Activated B cell treated with CpG ODN at 0.5 μM for 24 hours (primary cell): ENCODE data around the gene PROM1. TPM values are rescaled to one million over a fixed set of nuclear protein-coding genes. Genes with fewer than 3 reads are reported as not detected.

ENCODE experiments used
- ATAC-seq: fragments of 200-7000 bp; cut with Tn5 transposase; one replicate; pipeline ENCODE4 v1.10.0; 2021; ENCODE audit warnings: low read depth, mild to moderate bottlenecking, moderate library complexity
- CTCF ChIA-PET: fragments of 350-600 bp; sonication (Branson Sonifier 250); formaldehyde crosslinking; loops from one replicate; lab custom pipeline; 2021; ENCODE audit warnings: antibody characterized with exemption; lab: Charles Lee
- POLR2A ChIA-PET: fragments of 350-600 bp; sonication (Branson Sonifier 250); formaldehyde crosslinking; loops from one replicate; lab custom pipeline; 2021; ENCODE audit warnings: antibody characterized with exemption; lab: Charles Lee
- DNase-seq: peaks from one replicate; pipeline ENCODE4 v3.0.0; 2022
- H3K27ac Mint-ChIP-seq: one replicate; pipeline ENCODE4 v1.8.0; 2020; ENCODE audit warnings: mixed read lengths
- H3K27me3 Mint-ChIP-seq: one replicate; pipeline ENCODE4 v1.8.0; 2021; ENCODE audit warnings: mixed read lengths
- H3K36me3 Mint-ChIP-seq: one replicate; pipeline ENCODE4 v1.8.0; 2021; ENCODE audit warnings: low read depth, mixed read lengths
- H3K4me1 Mint-ChIP-seq: one replicate; pipeline ENCODE4 v1.8.0; 2021; ENCODE audit warnings: mixed read lengths
- H3K4me3 Mint-ChIP-seq: one replicate; pipeline ENCODE4 v1.8.0; 2020; ENCODE audit warnings: mild to moderate bottlenecking, mixed read lengths
- H3K9me3 Mint-ChIP-seq: one replicate; pipeline ENCODE4 v1.8.0; 2020; ENCODE audit warnings: mixed read lengths
- intact Hi-C: fragments of 100-400 bp; cut with micrococcal nuclease; formaldehyde crosslinking; loops from one replicate; pipeline ENCODE4 v1.15.1; 2024
- total RNA-seq: library from RNA; stranded (reverse); gene quantifications from 2 replicates; pipeline ENCODE4 v1.2.3, GENCODE V29; 2022
- TF ChIP-seq, protein P1 (sequence below): fragments of 200-600 bp; IDR thresholded peaks from one replicate; pipeline ENCODE4 v1.8.0; 2022; ENCODE audit warnings: antibody characterized with exemption, mild to moderate bottlenecking

Gene PROM1, protein sequence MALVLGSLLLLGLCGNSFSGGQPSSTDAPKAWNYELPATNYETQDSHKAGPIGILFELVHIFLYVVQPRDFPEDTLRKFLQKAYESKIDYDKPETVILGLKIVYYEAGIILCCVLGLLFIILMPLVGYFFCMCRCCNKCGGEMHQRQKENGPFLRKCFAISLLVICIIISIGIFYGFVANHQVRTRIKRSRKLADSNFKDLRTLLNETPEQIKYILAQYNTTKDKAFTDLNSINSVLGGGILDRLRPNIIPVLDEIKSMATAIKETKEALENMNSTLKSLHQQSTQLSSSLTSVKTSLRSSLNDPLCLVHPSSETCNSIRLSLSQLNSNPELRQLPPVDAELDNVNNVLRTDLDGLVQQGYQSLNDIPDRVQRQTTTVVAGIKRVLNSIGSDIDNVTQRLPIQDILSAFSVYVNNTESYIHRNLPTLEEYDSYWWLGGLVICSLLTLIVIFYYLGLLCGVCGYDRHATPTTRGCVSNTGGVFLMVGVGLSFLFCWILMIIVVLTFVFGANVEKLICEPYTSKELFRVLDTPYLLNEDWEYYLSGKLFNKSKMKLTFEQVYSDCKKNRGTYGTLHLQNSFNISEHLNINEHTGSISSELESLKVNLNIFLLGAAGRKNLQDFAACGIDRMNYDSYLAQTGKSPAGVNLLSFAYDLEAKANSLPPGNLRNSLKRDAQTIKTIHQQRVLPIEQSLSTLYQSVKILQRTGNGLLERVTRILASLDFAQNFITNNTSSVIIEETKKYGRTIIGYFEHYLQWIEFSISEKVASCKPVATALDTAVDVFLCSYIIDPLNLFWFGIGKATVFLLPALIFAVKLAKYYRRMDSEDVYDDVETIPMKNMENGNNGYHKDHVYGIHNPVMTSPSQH
- not detected in 2 replicates for total RNA-seq

DNA sequence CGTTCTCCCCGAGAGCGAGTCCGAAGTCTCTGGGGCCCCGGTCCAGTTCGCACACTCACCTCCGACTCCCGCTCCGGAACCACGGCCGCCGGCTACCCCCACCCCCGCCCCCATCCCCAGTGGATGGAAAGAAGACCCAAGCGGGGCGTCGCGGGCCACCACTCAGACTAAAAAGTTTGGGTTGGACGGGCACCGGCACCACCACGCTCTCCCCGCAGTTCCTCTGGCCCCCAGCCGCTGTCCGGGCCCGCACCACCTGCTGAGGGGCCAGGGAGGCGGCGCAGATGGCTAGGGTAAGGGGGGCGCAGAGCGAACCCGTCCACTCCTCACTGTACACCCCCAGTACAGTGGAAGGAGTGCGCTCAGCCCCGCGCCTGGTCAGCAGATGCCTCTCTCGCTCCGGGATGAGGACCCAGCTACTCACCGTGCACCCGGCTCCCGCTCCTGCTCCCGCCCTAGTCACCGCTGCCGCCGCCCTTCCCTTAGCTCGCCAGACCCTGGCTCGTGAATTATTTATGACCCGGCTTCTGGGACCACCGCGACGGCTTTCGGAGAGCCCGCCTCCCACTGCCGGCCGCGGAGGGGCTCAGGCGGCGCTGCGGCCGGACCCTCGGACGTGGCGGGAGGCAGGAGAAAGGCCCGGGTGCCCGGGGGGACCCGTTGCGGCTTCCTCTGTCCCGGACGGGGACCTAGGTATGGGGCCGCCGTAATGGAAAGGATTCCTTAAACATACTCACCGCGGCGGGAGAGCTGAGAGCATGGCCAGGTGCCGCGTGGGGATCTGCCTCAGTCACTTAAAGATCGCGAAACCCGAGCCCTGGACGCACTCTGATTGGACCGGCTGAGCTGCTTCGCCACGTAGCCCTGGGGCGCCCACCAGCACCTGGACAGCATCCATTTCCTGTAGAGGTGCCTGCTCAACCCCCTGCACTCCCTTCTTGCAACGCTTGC lies at the start of gene PROM1:
PROM1 (minus strand) TSS at position 783 of the 951 bp plus-strand sequence. CDS start 8,117 bp downstream, outside the sequence.
- DNase-seq, result peak; percentile 21
- Mint-ChIP-seq H3K9me3 (peaks cover 2% of the 10 kb centered on the region), H3K27me3 (peaks cover 59% of the 10 kb centered on the region), H3K27ac (no peak within 1 kb of the TSS), H3K4me1 (peaks cover 25% of the 10 kb centered on the region), H3K36me3 (no peaks in the 10 kb centered on the region), H3K4me3 (peak within 1 kb of the TSS; percentile 75)
- POLR2A ChIA-PET, result no interaction called here
- no peak for ATAC-seq
- TF ChIP-seq, protein P1, sequence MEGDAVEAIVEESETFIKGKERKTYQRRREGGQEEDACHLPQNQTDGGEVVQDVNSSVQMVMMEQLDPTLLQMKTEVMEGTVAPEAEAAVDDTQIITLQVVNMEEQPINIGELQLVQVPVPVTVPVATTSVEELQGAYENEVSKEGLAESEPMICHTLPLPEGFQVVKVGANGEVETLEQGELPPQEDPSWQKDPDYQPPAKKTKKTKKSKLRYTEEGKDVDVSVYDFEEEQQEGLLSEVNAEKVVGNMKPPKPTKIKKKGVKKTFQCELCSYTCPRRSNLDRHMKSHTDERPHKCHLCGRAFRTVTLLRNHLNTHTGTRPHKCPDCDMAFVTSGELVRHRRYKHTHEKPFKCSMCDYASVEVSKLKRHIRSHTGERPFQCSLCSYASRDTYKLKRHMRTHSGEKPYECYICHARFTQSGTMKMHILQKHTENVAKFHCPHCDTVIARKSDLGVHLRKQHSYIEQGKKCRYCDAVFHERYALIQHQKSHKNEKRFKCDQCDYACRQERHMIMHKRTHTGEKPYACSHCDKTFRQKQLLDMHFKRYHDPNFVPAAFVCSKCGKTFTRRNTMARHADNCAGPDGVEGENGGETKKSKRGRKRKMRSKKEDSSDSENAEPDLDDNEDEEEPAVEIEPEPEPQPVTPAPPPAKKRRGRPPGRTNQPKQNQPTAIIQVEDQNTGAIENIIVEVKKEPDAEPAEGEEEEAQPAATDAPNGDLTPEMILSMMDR, result no peak
- intact Hi-C loops, result no loop called here
- CTCF ChIA-PET, result no interaction called here

DNA sequence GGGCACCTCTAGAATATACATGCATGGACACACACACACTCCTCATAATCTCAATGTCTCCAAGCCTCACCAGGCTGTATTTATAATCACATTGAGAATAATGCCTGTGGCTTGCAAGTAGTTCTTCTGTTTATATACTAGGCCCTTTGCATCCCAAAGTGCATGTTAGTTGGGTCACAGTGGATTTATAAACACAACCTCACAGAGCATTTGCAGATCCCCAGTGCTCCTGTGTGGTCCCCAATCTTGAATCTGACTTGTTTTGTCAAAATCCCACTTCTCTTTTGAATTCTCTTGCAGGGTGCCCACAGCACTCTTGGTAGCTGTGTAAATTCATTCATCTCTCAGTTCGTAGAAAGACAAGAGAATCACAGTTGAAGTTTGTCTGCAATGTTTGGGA lies 49.6 kb upstream of the PROM1 start:
- ChIA-PET CTCF (no interaction called here), POLR2A (no interaction called here)

DNA sequence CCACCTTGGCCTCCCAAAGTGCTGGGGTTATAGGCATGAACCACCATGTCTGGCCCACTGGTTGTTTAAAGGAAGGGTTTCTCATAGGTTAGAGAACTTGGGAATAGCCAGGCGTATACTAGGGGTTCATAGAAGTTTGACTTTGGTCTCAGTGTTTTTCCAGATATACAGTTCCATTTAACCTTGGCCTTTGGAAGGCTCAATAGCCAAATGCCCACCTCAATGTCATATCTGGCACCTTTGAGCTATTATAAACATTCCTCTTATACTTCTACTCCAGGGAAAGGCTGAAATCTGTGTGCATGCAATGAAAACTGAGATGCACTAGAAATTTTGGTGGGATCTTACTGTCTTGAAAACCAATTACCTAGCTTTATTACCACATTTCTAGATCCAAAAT lies 47.5 kb upstream of the PROM1 start:
- CTCF ChIA-PET, result no interaction called here
- intact Hi-C loops, result loop anchor here (1.0 kb wide), 1 partner anchor 46 kb away; no protein-coding TSS in a partner anchor
- ATAC-seq (no peak), DNase-seq (no peak)
- Mint-ChIP-seq H3K27ac (no peak overlapping the region), H3K4me1 (no peaks in the 10 kb centered on the region), H3K4me3 (no peak overlapping the region), H3K27me3 (peaks cover 10% of the 10 kb centered on the region), H3K9me3 (peaks cover 2% of the 10 kb centered on the region), H3K36me3 (no peaks in the 10 kb centered on the region)
- TF ChIP-seq, protein P1, result no peak
- POLR2A ChIA-PET, result no interaction called here

More for the DNA sequence above, 49.6 kb upstream of the PROM1 start:
- intact Hi-C loops, result no loop called here
- no peak for DNase-seq
- Mint-ChIP-seq H3K27me3 (peaks cover 16% of the 10 kb centered on the region), H3K27ac (no peak overlapping the region), H3K4me1 (no peaks in the 10 kb centered on the region), H3K36me3 (no peaks in the 10 kb centered on the region), H3K4me3 (no peak overlapping the region), H3K9me3 (peaks cover 2% of the 10 kb centered on the region)
- TF ChIP-seq, protein P1, result no peak
- ATAC-seq, result no peak

DNA sequence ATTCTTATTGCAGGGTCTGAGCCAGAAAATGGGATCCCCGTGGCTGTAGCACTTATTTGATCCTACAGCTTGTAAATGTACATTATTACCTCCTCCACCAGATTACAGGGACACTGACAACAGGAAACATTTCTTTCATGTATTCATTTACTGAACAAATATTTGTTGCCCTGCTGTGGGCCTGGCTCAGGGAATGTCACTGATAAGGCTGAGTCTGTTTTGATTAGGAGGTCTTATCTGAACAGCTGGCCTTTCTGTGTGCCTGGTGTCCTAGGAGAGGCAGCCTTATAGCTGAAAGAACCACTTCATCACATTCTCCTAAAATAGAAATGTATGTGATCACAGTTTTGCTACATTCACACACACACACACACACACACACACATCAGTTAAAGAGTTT lies 45.5 kb upstream of the PROM1 start:
- ATAC-seq (no peak), DNase-seq (no peak)
- ChIA-PET CTCF (no interaction called here), POLR2A (no interaction called here)
- peaks cover 3% of the 10 kb centered on the region for H3K27me3 Mint-ChIP-seq
- H3K27ac Mint-ChIP-seq, result no peak overlapping the region
- TF ChIP-seq, protein P1, result no peak
- intact Hi-C loops, result no loop called here
- H3K4me1 Mint-ChIP-seq, result no peaks in the 10 kb centered on the region
- no peaks in the 10 kb centered on the region for H3K9me3 Mint-ChIP-seq
- no peak overlapping the region for H3K4me3 Mint-ChIP-seq
- no peaks in the 10 kb centered on the region for H3K36me3 Mint-ChIP-seq
